Endothelial cell of umbilical vein (primary cell): Measurements from ENCODE around the gene PNMA1. TPM values are rescaled to one million over a fixed set of nuclear protein-coding genes. Genes with fewer than 3 reads are reported as not detected.

Experiments used
- BruUV-seq: library from RNA; stranded (reverse); fragments of 400-500 nt; replicated peaks from 2 replicates; lab custom pipeline; 2021; lab: Mats Ljungman, UMichigan
- CTCF ChIA-PET: fragments of 300-600, 350-600 bp; sonication (Branson Sonifier 250); formaldehyde crosslinking; loops from one replicate; lab custom pipeline; 2021; ENCODE audit warnings: antibody characterized with exemption, inconsistent platforms; lab: Charles Lee
- POLR2A ChIA-PET: fragments of 300-600, 350-600 bp; sonication (Branson Sonifier 250); formaldehyde crosslinking; loops from one replicate; lab custom pipeline; 2021; ENCODE audit warnings: antibody characterized with exemption, inconsistent platforms; lab: Charles Lee
- DNase-seq: peaks from one replicate; pipeline ENCODE4 v3.0.0-alpha.2; 2011; ENCODE audit warnings: low read depth, low spot score
- FAIRE-seq: peaks from 2 replicates; lab custom pipeline; 2011; peaks lifted over from hg19 to GRCh38; lab: Jason Lieb, UNC
- H2AFZ ChIP-seq: 2 replicates; pipeline ENCODE4 v1.6.0; 2012; ENCODE audit warnings: low read depth, low read length, control low read depth, inconsistent platforms
- H3K27ac ChIP-seq: 2 replicates; pipeline ENCODE4 v1.5.1; 2011; ENCODE audit warnings: low read depth, mild to moderate bottlenecking, control low read depth, low read length, moderate library complexity; ENCODE audit not compliant: insufficient read depth
- H3K27me3 ChIP-seq, 2 experiments: 2 replicates each; pipeline versions ENCODE4 v1.6.0 to v1.6.1; 2011; ENCODE audit warnings: low read length in 2 of 2, mixed read lengths in 1 of 2; ENCODE audit not compliant: control insufficient read depth in 2 of 2, insufficient read depth in 2 of 2
- H3K36me3 ChIP-seq, 2 experiments: 2 replicates in 1 of 2; 3 replicates in 1 of 2; pipeline ENCODE4 v1.5.1; 2011; ENCODE audit warnings: low read length in 2 of 2, mild to moderate bottlenecking in 1 of 2, moderate library complexity in 1 of 2; ENCODE audit not compliant: control insufficient read depth in 2 of 2, insufficient read depth in 2 of 2; ENCODE audit errors: extremely low read depth in 1 of 2
- H3K4me1 ChIP-seq: 3 replicates; pipeline ENCODE4 v1.5.1; 2011; ENCODE audit warnings: mild to moderate bottlenecking, low read length; ENCODE audit not compliant: control insufficient read depth, insufficient read depth; ENCODE audit errors: extremely low read depth
- H3K4me2 ChIP-seq: 2 replicates; pipeline ENCODE4 v1.6.1; 2011; ENCODE audit warnings: low read length, control low read depth, mixed read lengths; ENCODE audit not compliant: insufficient read depth
- H3K4me3 ChIP-seq, 3 experiments: fragments of 200-600 bp in 1 of 3; sonication (generic), shearing (Covaris generic) in 1 of 3; replicated peaks in 1 of 3; 2 replicates each; pipeline ENCODE4 v1.5.1; 2011 to 2016; ENCODE audit warnings: control low read depth in 3 of 3, low read length in 3 of 3, mild to moderate bottlenecking in 2 of 3, inconsistent platforms in 1 of 3, low read depth in 1 of 3, moderate library complexity in 1 of 3; ENCODE audit not compliant: insufficient read depth in 1 of 3
- H3K79me2 ChIP-seq: 2 replicates; pipeline ENCODE4 v1.6.0; 2012; ENCODE audit warnings: low read length, inconsistent platforms; ENCODE audit not compliant: control insufficient read depth, insufficient read depth
- H3K9ac ChIP-seq: replicated peaks from 2 replicates; pipeline ENCODE3; 2011; ENCODE audit warnings: low read length, control low read depth; ENCODE audit not compliant: insufficient read depth; ENCODE audit errors: extremely low read depth
- H3K9me1 ChIP-seq: replicated peaks from 3 replicates; pipeline ENCODE4 v1.6.0; 2011; ENCODE audit warnings: mild to moderate bottlenecking, low read length; ENCODE audit not compliant: control insufficient read depth, insufficient read depth; ENCODE audit errors: extremely low read depth
- H3K9me3 ChIP-seq: replicated peaks from 2 replicates; pipeline ENCODE4 v1.5.1; 2012; ENCODE audit warnings: low read length, inconsistent platforms; ENCODE audit not compliant: control insufficient read depth, insufficient read depth
- H4K20me1 ChIP-seq: replicated peaks from 2 replicates; pipeline ENCODE3; 2011; ENCODE audit warnings: mild to moderate bottlenecking, low read length; ENCODE audit not compliant: control insufficient read depth, insufficient read depth; ENCODE audit errors: extremely low read depth
- EZH2 ChIP-seq: IDR thresholded peaks from 2 replicates; pipeline ENCODE4 v1.6.1; 2012; ENCODE audit warnings: borderline replicate concordance, low read depth, mild to moderate bottlenecking, moderate library complexity, low read length, inconsistent platforms; ENCODE audit not compliant: severe bottlenecking
- FOS ChIP-seq: IDR thresholded peaks from 2 replicates; pipeline ENCODE4 v1.6.1; 2011; ENCODE audit warnings: mild to moderate bottlenecking, low read length, moderate library complexity, borderline replicate concordance; ENCODE audit not compliant: insufficient read depth
- GATA2 ChIP-seq: IDR thresholded peaks from 2 replicates; pipeline ENCODE4 v1.7.0; 2011; ENCODE audit warnings: low read depth, mild to moderate bottlenecking, moderate library complexity, mixed read lengths, low read length; ENCODE audit not compliant: insufficient read length, insufficient read depth
- JUN ChIP-seq: IDR thresholded peaks from 2 replicates; pipeline ENCODE4 v1.6.1; 2011; ENCODE audit warnings: borderline replicate concordance, low read depth; ENCODE audit not compliant: insufficient read length, insufficient read depth
- MAX ChIP-seq: IDR thresholded peaks from 2 replicates; pipeline ENCODE4 v1.6.1; 2011; ENCODE audit not compliant: insufficient read depth, insufficient read length
- MYC ChIP-seq: IDR thresholded peaks from one replicate; pipeline ENCODE4 v1.6.1; 2011; ENCODE audit warnings: mild to moderate bottlenecking, low read depth, low read length
- POLR2A ChIP-seq: IDR thresholded peaks from 2 replicates; pipeline ENCODE4 v1.6.1; 2012; ENCODE audit warnings: low read depth, mild to moderate bottlenecking, control low read depth, low read length
- POLR2AphosphoS5 ChIP-seq: IDR thresholded peaks from 2 replicates; pipeline ENCODE4 v1.6.1; 2012; ENCODE audit warnings: low read depth, mild to moderate bottlenecking, control low read depth, low read length, moderate library complexity; ENCODE audit not compliant: insufficient read depth
- dilution Hi-C: fragments of 300-500 bp; cut with MboI; formaldehyde crosslinking; loops from one replicate; pipeline ENCODE4 v1.15.0; 2019; ENCODE audit warnings: low sequenced_read_pairs; ENCODE audit not compliant: extremely low pct_ligation_motif_present
- intact Hi-C: fragments of 100-400 bp; cut with micrococcal nuclease; formaldehyde crosslinking; loops from one replicate; pipeline ENCODE4 v1.10.0; 2022
- polyA plus RNA-seq, 4 experiments: library from polyadenylated mRNA; depleted of rRNA in 3 of 4; stranded (reverse) in 3 of 4; unstranded in 1 of 4; fragments of >200 nt; gene quantifications; 2 replicates each; pipeline versions ENCODE4 v1.2.1 to v1.2.3, GENCODE V29; 2011 to 2012; ENCODE audit warnings: missing spikeins in 1 of 4
- total RNA-seq: library from RNA; stranded (reverse); gene quantifications from 2 replicates; pipeline ENCODE4 v1.2.3, GENCODE V29; 2021
- TF ChIP-seq, protein P1 (sequence below), 2 donors: IDR thresholded peaks; 1 replicate in 1 of 2; 2 replicates in 1 of 2; pipeline ENCODE4 v1.5.1; 2011; ENCODE audit warnings: low read length in 2 of 2, mild to moderate bottlenecking in 2 of 2, moderate library complexity in 2 of 2, control low read depth in 1 of 2, inconsistent platforms in 1 of 2, low read depth in 1 of 2; ENCODE audit not compliant: insufficient read depth in 1 of 2; ENCODE audit errors: extremely low read depth in 1 of 2

Gene PNMA1
- total and polyA plus RNA-seq, 2 donors (not counting 3 experiments of a cell fraction or from before 2014, with no cell fraction given), result 29.8 to 82.6 TPM

DNA sequence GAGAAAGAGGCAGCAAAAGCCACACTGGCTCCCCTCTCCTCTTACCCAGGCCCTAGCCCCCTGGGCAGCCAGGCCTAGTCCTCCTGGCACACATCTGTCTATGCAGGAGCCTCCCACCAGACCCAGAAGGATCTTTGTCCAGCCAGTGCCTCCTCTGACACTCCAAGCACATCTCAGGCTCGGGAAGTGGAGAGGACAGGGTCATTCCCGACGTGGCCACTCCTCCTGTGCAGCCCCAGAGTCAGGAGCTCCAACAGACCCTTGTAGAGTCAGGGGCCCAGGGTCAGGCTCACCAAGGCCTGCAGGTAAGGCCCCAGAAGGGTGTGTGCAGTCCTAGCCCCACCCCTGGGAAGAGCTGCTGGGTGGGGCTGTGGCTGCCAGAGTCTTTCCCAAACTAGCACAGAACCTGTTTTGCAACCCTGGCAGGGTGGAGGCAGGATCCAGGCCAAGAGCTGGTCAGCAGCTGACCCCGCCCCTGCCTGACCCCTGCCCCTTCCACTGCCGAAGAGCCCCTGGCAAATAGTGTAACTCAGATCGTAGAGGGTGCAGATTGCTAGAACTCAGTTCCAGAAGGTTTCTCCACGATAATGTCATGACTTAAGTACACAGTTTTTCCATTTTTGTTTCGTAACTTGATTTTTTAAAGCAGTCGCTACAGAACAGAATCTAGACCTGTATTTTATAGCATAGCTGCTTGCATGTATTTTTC lies 26.6 kb upstream of the PNMA1 start:
- peak overlapping the region in 1 of 3 experiments; percentile 31 for H3K4me3 ChIP-seq
- FAIRE-seq, result no peak
- H3K4me2 ChIP-seq, result peak overlapping the region; percentile 81
- TF ChIP-seq, protein P1, sequence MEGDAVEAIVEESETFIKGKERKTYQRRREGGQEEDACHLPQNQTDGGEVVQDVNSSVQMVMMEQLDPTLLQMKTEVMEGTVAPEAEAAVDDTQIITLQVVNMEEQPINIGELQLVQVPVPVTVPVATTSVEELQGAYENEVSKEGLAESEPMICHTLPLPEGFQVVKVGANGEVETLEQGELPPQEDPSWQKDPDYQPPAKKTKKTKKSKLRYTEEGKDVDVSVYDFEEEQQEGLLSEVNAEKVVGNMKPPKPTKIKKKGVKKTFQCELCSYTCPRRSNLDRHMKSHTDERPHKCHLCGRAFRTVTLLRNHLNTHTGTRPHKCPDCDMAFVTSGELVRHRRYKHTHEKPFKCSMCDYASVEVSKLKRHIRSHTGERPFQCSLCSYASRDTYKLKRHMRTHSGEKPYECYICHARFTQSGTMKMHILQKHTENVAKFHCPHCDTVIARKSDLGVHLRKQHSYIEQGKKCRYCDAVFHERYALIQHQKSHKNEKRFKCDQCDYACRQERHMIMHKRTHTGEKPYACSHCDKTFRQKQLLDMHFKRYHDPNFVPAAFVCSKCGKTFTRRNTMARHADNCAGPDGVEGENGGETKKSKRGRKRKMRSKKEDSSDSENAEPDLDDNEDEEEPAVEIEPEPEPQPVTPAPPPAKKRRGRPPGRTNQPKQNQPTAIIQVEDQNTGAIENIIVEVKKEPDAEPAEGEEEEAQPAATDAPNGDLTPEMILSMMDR (IDR thresholded peaks at IDR 0.05; ENCODE audit: extremely low read depth in 1 of 2, insufficient read depth in 1 of 2, low read depth in 1 of 2, low read length in 2 of 2), result no peak
- TF ChIP-seq JUN (no peak), EZH2 (no peak), POLR2A (no peak), POLR2AphosphoS5 (no peak), GATA2 (no peak), FOS (no peak), MAX (no peak), MYC (no peak)
- no peak overlapping the region for H2AFZ ChIP-seq
- intact Hi-C loops, result loop anchor here (1.0 to 5.0 kb wide), 8 partner anchors 12 to 112 kb away; partner anchors contain the start of genes PNMA1 and PTGR2
- ChIA-PET CTCF (interaction anchor here (0.9 to 8.9 kb wide), 10 partner anchors 9 to 117 kb away, joined by 3 to 91 read pairs (median 9); a partner anchor contains a TSS), POLR2A (interaction anchor here (0.7 to 3.0 kb wide), 3 partner anchors 11 to 18 kb away, joined by 3 to 31 read pairs (median 4); no protein-coding TSS in a partner anchor)
- H3K27ac ChIP-seq, result peak overlapping the region; percentile 96
- dilution Hi-C loops, result no loop called here
- DNase-seq, result no peak
- peaks cover 9 to 23% of the 10 kb centered on the region in 2 experiments for H3K36me3 ChIP-seq
- no peaks in the 10 kb centered on the region for H3K9me1 ChIP-seq
- peak overlapping the region; percentile 80 for H3K9ac ChIP-seq
- peaks cover 85% of the 10 kb centered on the region for H3K79me2 ChIP-seq
- H3K4me1 ChIP-seq, result peaks cover 60% of the 10 kb centered on the region
- H4K20me1 ChIP-seq, result no peaks in the 10 kb centered on the region
- no peaks in the 10 kb centered on the region for H3K9me3 ChIP-seq
- BruUV-seq, result no TSS peak
- H3K27me3 ChIP-seq, result no peaks in the 10 kb centered on the region
